K562 (cell line): ENCODE data around the gene TMEM106B.

Experiments
- CBX2 ChIP-seq: fragments of 200-600 bp; sonication (generic); IDR thresholded peaks from one replicate; pipeline ENCODE4 v1.6.1; 2012; ENCODE audit warnings: mild to moderate bottlenecking, low read length, inconsistent platforms; ENCODE audit not compliant: insufficient read depth, poor library complexity, severe bottlenecking
- POLR2G ChIP-seq: fragments of 200-400 bp; formaldehyde crosslinking; IDR thresholded peaks from 2 replicates; pipeline ENCODE4 v1.6.1; 2017; ENCODE audit warnings: low read depth, mild to moderate bottlenecking, antibody characterized with exemption, low read length, moderate library complexity
- TF ChIP-seq, protein P1 (sequence below), 3 experiments: IDR thresholded peaks in 2 of 3; conservative IDR thresholded peaks in 1 of 3; 2 replicates each; pipeline ENCODE4 v1.5.1; 2011 to 2012; ENCODE audit warnings: low read length in 3 of 3, mild to moderate bottlenecking in 3 of 3, control low read depth in 2 of 3, improper control_type of control experiment in 1 of 3, inconsistent platforms in 1 of 3, low read depth in 1 of 3, mixed read lengths in 1 of 3, moderate library complexity in 1 of 3; ENCODE audit not compliant: insufficient read depth in 2 of 3
- TF ChIP-seq, protein P2 (sequence below): IDR thresholded peaks from 3 replicates; pipeline ENCODE4 v1.6.1; 2011; ENCODE audit warnings: borderline replicate concordance, mild to moderate bottlenecking, moderate library complexity; ENCODE audit not compliant: insufficient read length; ENCODE audit errors: extremely low read depth

DNA sequence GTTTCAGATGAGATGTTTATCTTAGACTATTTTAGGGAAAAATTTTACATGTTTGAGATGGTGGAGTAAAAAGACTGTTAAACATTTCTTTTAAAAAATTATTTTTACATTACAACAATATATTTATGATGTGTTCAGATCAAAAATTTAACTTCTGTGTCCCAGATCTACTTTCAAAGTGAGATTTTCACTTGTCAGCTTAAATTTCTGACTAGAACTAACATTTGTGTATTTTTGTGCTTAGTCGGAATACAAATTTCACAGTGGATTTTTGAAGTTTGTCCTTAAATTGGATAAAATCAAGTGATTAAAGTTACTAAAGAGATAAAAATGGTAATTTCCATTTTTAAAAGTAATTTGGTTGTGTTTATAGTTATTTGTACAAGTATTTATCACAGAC, 24.9 kb downstream of the TMEM106B start:
- TF ChIP-seq POLR2G (no peak), CBX2 (no peak)
- TF ChIP-seq, protein P1, sequence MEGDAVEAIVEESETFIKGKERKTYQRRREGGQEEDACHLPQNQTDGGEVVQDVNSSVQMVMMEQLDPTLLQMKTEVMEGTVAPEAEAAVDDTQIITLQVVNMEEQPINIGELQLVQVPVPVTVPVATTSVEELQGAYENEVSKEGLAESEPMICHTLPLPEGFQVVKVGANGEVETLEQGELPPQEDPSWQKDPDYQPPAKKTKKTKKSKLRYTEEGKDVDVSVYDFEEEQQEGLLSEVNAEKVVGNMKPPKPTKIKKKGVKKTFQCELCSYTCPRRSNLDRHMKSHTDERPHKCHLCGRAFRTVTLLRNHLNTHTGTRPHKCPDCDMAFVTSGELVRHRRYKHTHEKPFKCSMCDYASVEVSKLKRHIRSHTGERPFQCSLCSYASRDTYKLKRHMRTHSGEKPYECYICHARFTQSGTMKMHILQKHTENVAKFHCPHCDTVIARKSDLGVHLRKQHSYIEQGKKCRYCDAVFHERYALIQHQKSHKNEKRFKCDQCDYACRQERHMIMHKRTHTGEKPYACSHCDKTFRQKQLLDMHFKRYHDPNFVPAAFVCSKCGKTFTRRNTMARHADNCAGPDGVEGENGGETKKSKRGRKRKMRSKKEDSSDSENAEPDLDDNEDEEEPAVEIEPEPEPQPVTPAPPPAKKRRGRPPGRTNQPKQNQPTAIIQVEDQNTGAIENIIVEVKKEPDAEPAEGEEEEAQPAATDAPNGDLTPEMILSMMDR (IDR thresholded peaks at IDR 0.05 in 2 of 3, conservative IDR thresholded peaks at IDR 0.05 in 1 of 3; ENCODE audit: insufficient read depth in 2 of 3, low read depth in 1 of 3, low read length in 3 of 3), result no peak
- TF ChIP-seq, protein P2, sequence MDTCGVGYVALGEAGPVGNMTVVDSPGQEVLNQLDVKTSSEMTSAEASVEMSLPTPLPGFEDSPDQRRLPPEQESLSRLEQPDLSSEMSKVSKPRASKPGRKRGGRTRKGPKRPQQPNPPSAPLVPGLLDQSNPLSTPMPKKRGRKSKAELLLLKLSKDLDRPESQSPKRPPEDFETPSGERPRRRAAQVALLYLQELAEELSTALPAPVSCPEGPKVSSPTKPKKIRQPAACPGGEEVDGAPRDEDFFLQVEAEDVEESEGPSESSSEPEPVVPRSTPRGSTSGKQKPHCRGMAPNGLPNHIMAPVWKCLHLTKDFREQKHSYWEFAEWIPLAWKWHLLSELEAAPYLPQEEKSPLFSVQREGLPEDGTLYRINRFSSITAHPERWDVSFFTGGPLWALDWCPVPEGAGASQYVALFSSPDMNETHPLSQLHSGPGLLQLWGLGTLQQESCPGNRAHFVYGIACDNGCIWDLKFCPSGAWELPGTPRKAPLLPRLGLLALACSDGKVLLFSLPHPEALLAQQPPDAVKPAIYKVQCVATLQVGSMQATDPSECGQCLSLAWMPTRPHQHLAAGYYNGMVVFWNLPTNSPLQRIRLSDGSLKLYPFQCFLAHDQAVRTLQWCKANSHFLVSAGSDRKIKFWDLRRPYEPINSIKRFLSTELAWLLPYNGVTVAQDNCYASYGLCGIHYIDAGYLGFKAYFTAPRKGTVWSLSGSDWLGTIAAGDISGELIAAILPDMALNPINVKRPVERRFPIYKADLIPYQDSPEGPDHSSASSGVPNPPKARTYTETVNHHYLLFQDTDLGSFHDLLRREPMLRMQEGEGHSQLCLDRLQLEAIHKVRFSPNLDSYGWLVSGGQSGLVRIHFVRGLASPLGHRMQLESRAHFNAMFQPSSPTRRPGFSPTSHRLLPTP, result no peak
